GM19395 (cell line): ENCODE measurements around the gene CCDC171.

ENCODE experiments used
- ATAC-seq: cut with Tn5 transposase; IDR thresholded peaks from one replicate; pipeline ENCODE4 v1.9.1; 2021; ENCODE audit warnings: mild to moderate bottlenecking, moderate library complexity; ENCODE audit not compliant: unreplicated experiment

CCDC171 gene

GRCh38 chr9:15975101-15975778 is 422.4 kb downstream of the CCDC171 start:
- ATAC-seq: no peak

- ATAC-seq: no peak
Observed at GRCh38 chr9:15977438-15977837, 424.6 kb downstream of the CCDC171 start.

DNA sequence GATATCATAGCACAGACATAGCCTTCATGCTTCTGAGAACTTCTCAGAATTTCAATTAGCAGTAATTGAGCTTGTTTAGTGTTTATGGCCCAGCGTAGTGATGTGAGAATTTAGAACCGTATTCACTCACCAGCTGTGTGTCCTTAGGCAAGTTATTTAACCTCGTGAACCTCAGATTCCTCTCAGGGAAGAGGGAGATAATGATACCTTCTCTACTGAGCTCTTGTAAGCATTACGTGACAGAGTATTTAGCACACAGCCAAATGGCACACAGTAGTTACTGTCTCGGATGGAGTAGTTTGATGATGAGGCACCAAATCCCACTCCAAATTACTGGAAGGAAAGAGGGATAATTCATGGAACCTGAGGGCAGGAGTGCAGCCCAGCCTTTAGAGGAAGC is 429.3 kb downstream of the CCDC171 start:
- ATAC-seq: no peak

DNA sequence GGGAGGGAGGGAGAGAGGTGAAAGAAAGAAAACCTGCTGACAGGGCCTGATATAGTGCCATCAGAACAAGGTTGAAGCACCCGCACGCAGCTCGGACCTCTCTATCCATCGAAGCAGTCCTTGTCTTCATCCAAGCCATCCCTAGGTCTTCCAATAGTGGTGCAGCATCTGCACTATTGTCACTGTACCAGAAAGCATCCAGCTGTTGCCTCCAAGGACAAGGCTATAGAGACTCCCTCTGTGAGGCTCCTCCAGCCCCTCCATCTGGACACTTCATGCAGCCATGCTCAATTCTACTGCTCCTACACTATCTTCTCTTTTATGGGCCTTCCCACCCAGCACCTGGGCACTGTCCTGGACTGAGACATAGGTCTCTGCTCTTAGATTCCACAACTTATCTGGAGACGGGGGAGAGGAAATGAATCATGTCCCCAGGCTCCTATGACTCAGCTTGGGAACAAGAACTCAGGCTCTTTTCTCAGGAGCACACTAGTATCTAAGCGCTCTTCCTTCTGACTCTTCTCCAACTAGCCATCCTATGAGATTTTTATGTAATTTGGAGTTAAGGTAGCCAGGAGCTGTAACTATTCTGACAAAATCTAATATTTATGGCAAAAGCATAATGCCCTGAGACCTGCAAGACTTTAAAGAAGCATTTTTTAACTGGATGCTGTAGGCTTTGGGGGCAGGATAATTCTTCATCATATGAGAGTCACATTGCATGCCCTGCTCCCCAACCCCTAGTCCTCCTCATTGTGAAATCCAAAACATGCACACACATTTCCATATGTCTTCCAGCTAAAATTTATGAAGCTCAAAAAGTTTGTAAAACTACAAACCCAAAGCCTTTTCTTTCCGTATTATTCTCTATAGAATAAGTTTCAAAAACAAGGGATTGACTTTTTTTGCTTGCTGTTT is 446.8 kb downstream of the CCDC171 start:
- no peak for ATAC-seq

- ATAC-seq: no peak
Observed at GRCh38 chr9:16000811-16001210, 448.0 kb downstream of the CCDC171 start.

DNA sequence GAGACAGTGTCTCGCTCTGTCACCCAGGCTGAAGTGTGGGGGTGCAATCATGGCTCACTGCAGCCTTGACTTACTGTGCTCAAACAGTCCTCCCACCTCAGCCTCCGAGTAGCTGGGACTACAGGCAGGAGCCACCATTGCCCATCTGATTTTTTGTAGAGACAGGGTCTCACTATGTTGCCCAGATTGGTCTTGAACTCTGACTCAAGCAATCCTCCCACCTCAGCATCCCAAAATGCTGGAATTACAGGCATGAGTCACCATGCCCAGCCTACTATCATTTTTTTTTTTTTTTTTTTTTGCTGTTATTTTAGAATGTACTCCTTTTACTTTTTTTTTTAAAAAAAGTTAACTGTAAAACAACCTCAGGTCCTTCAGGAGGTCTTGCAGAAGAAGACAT is 449.0 kb downstream of the CCDC171 start:
- no peak for ATAC-seq

- no peak for ATAC-seq
Observed at GRCh38 chr9:16002816-16003215, 450.0 kb downstream of the CCDC171 start.

DNA sequence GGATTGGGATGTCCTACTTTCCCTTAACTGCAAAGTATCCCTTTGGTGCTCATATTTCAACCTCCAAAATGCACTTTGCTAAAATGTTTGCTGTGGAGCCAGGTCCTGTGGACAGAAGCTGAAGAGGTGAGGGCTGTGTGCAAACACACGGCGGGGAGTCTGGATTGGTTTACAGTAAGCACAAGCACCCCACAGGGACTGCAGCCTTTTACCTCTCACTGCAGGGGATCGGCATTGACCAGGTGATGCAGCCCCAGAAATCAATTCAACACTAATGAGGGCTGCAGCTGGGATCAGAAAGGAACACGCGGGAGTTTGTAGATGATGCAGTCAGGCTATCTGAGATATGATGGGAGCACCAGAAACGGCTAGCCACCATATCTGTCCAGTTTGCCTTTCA is 450.9 kb downstream of the CCDC171 start:
- ATAC-seq: no peak

GRCh38 chr9:16004613-16005012 is 451.8 kb downstream of the CCDC171 start:
- ATAC-seq: no peak

DNA sequence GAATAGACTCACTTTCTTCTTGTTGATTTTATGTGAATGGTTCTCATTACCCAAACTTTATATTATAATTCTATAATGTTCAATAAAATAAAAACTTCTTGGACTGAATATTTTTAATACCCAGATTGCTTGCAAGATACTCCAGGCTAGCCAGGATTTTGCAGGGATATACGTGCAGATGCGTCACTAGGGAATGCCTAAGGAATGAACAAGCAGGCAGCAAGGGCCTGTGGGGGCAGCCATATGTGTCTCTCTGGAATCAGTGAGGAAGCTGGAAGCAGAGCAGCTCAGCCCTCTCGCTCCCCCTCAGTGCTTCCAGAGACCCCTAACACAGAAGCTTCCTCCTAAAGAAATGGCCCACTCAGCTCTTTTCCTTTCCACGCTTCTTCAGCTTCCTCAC is 457.4 kb downstream of the CCDC171 start:
- ATAC-seq: no peak

- ATAC-seq: no peak
Observed at GRCh38 chr9:16012621-16013020, 459.8 kb downstream of the CCDC171 start.

- ATAC-seq: no peak
Observed at GRCh38 chr9:16013366-16013765, 460.5 kb downstream of the CCDC171 start.

GRCh38 chr9:16013826-16014225 is 461.0 kb downstream of the CCDC171 start:
- ATAC-seq: no peak

GRCh38 chr9:16022228-16022627 is 469.4 kb downstream of the CCDC171 start:
- no peak for ATAC-seq

GRCh38 chr9:16023446-16023845 is 470.6 kb downstream of the CCDC171 start:
- no peak for ATAC-seq
